ENCODE results near the gene NRARP.

DNA sequence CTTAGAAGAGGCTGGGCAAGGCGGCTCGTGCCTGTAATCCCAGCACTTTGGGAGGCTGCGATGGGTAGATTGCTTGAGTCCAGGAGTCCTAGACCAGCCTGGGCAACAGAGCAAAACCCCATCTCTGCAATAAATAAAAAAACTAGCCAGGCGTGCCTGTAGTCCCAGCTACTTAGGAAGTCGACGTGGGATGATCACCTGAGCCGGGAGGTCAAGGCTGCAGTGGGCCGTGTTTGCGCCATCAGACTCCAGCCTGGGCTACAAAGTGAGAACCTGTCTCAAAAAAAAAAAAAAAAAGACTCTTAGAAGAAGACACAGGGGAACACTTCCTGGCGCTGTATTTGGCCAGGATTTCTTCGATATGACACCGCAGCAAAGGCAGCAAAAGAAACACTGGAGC lies 23.7 kb upstream of the NRARP start:
- TF ChIP-seq ARNT (IDR thresholded peaks at IDR 0.05) (no peak), SP1 (IDR thresholded peaks at IDR 0.05) (no peak), ZNF384 (IDR thresholded peaks at IDR 0.05) (no peak), FOXA1 (IDR thresholded peaks at IDR 0.05) (no peak), L3MBTL2 (conservative IDR thresholded peaks at IDR 0.05) (no peak), FOXM1 (IDR thresholded peaks at IDR 0.05; ENCODE audit: borderline replicate concordance) (no peak), CTBP1 (IDR thresholded peaks at IDR 0.05; ENCODE audit: borderline replicate concordance) (no peak), SUZ12 (IDR thresholded peaks at IDR 0.05) (no peak), BHLHE40 (IDR thresholded peaks at IDR 0.05; ENCODE audit: borderline replicate concordance) (no peak), TARDBP (IDR thresholded peaks at IDR 0.05) (no peak), HDGF (IDR thresholded peaks at IDR 0.05; ENCODE audit: borderline replicate concordance) (no peak)
- TF ChIP-seq, protein P1, sequence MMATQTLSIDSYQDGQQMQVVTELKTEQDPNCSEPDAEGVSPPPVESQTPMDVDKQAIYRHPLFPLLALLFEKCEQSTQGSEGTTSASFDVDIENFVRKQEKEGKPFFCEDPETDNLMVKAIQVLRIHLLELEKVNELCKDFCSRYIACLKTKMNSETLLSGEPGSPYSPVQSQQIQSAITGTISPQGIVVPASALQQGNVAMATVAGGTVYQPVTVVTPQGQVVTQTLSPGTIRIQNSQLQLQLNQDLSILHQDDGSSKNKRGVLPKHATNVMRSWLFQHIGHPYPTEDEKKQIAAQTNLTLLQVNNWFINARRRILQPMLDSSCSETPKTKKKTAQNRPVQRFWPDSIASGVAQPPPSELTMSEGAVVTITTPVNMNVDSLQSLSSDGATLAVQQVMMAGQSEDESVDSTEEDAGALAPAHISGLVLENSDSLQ (IDR thresholded peaks at IDR 0.05): no peak
